Neural cell (in vitro differentiated cells): ENCODE results near the gene CXorf66. TPM values are rescaled to one million over a fixed set of nuclear protein-coding genes. Genes with fewer than 3 reads are reported as not detected.

Experiments
- H2AFZ ChIP-seq: fragments of 200-600, 300-800 bp; sonication (generic), shearing (Covaris generic); 2 replicates; pipeline ENCODE4 v1.6.0; 2014; ENCODE audit warnings: low read depth, mild to moderate bottlenecking, antibody characterized with exemption, low read length, moderate library complexity
- H3F3A ChIP-seq: fragments of 200-600 bp; shearing (Covaris generic); 2 replicates; pipeline ENCODE4 v1.6.1; 2016; ENCODE audit warnings: mild to moderate bottlenecking, moderate library complexity, mixed read lengths, antibody characterized with exemption, low read length; ENCODE audit not compliant: insufficient read depth, poor library complexity, severe bottlenecking
- H3K27ac ChIP-seq: fragments of 200-600, 300-800 bp; sonication (generic), shearing (Covaris generic); 2 replicates; pipeline ENCODE4 v1.5.1; 2014; ENCODE audit warnings: mild to moderate bottlenecking, low read length, moderate library complexity
- H3K27me3 ChIP-seq: fragments of 300-800, 200-600 bp; sonication (generic), shearing (Covaris generic); 2 replicates; pipeline ENCODE4 v1.6.0; 2014; ENCODE audit warnings: mild to moderate bottlenecking, low read depth, low read length, moderate library complexity; ENCODE audit not compliant: insufficient read depth
- H3K36me3 ChIP-seq: fragments of 300-800, 200-600 bp; sonication (generic), shearing (Covaris generic); 2 replicates; pipeline ENCODE4 v1.5.1; 2014; ENCODE audit warnings: mild to moderate bottlenecking, antibody characterized with exemption, low read length, moderate library complexity; ENCODE audit not compliant: insufficient read depth
- H3K4me2 ChIP-seq: fragments of 300-800, 200-600 bp; sonication (generic), shearing (Covaris generic); 2 replicates; pipeline ENCODE4 v1.6.0; 2014; ENCODE audit warnings: mild to moderate bottlenecking, low read length
- H3K4me3 ChIP-seq: fragments of 300-800, 200-600 bp; sonication (generic), shearing (Covaris generic); 2 replicates; pipeline ENCODE4 v1.5.1; 2014; ENCODE audit warnings: mild to moderate bottlenecking, low read length, moderate library complexity
- H3K79me2 ChIP-seq: fragments of 200-600 bp; shearing (Covaris generic); replicated peaks from 2 replicates; pipeline ENCODE4 v1.6.0; 2014; ENCODE audit warnings: mild to moderate bottlenecking, low read length, moderate library complexity; ENCODE audit not compliant: insufficient read depth
- H3K9ac ChIP-seq: fragments of 300-800, 200-600 bp; sonication (generic), shearing (Covaris generic); 2 replicates; pipeline ENCODE4 v1.6.1; 2016; ENCODE audit warnings: mild to moderate bottlenecking, low read length, mixed read lengths
- H3K9me2 ChIP-seq: fragments of 200-600 bp; shearing (Covaris generic); 2 replicates; pipeline ENCODE4 v1.6.1; 2016; ENCODE audit warnings: mild to moderate bottlenecking, low read length, mixed read lengths; ENCODE audit not compliant: insufficient read depth
- H3K9me3 ChIP-seq: fragments of 200-600, 300-800 bp; sonication (generic), shearing (Covaris generic); 2 replicates; pipeline ENCODE4 v1.6.1; 2016; ENCODE audit warnings: mild to moderate bottlenecking, mixed run types, low read length, moderate library complexity, mixed read lengths
- H4K20me1 ChIP-seq: fragments of 200-600 bp; shearing (Covaris generic); 2 replicates; pipeline ENCODE4 v1.6.1; 2016; ENCODE audit warnings: mild to moderate bottlenecking, mixed run types; ENCODE audit not compliant: insufficient read depth
- EP300 ChIP-seq: fragments of 450-650 bp; conservative IDR thresholded peaks from 2 replicates; pipeline ENCODE4 v1.6.1; 2014; ENCODE audit warnings: antibody characterized with exemption, mild to moderate bottlenecking, moderate library complexity; ENCODE audit not compliant: poor library complexity, severe bottlenecking
- EZH2 ChIP-seq: fragments of 200-600, 300-800 bp; shearing (Covaris generic), sonication (generic); IDR thresholded peaks from 2 replicates; pipeline ENCODE4 v1.6.1; 2014; ENCODE audit warnings: antibody characterized with exemption, low read length, borderline replicate concordance, mild to moderate bottlenecking; ENCODE audit not compliant: insufficient read depth, poor library complexity, severe bottlenecking
- MXI1 ChIP-seq: fragments of 450-650 bp; conservative IDR thresholded peaks from 2 replicates; pipeline ENCODE4 v1.6.1; 2014; ENCODE audit warnings: antibody characterized with exemption, mild to moderate bottlenecking; ENCODE audit not compliant: poor library complexity, severe bottlenecking
- POLR2AphosphoS5 ChIP-seq: IDR thresholded peaks from 2 replicates; pipeline ENCODE4 v1.6.1; 2012
- RAD21 ChIP-seq: fragments of 450-650 bp; conservative IDR thresholded peaks from 2 replicates; pipeline ENCODE4 v1.6.1; 2014; ENCODE audit warnings: antibody characterized with exemption, mild to moderate bottlenecking, moderate library complexity
- SMC3 ChIP-seq: fragments of 450-650 bp; conservative IDR thresholded peaks from 2 replicates; pipeline ENCODE4 v1.6.1; 2014; ENCODE audit warnings: antibody characterized with exemption, mild to moderate bottlenecking, moderate library complexity; ENCODE audit not compliant: poor library complexity
- TAF1 ChIP-seq: IDR thresholded peaks from 2 replicates; pipeline ENCODE4 v1.6.1; 2012; ENCODE audit warnings: low read depth
- polyA plus RNA-seq: library from polyadenylated mRNA; depleted of rRNA; stranded (reverse); fragments of >200 nt; gene quantifications from 2 replicates; pipeline ENCODE4 v1.2.3, GENCODE V29; 2014
- TF ChIP-seq, protein P1 (sequence below): IDR thresholded peaks from 2 replicates; pipeline ENCODE4 v1.6.1; 2012; ENCODE audit warnings: borderline replicate concordance
- TF ChIP-seq, protein P2 (sequence below): fragments of 450-650 bp; IDR thresholded peaks from 2 replicates; pipeline ENCODE4 v1.5.1; 2014; ENCODE audit warnings: antibody characterized with exemption, mild to moderate bottlenecking, moderate library complexity; ENCODE audit not compliant: poor library complexity, severe bottlenecking

CXorf66 gene
- polyA plus RNA-seq, 1 donor from 2014 or later, result not detected

- H3F3A ChIP-seq, result no peaks in the 10 kb centered on the region
- TF ChIP-seq MXI1 (no peak), POLR2AphosphoS5 (no peak), SMC3 (no peak), RAD21 (no peak), EZH2 (no peak), TAF1 (no peak), EP300 (no peak)
- TF ChIP-seq, protein P1, sequence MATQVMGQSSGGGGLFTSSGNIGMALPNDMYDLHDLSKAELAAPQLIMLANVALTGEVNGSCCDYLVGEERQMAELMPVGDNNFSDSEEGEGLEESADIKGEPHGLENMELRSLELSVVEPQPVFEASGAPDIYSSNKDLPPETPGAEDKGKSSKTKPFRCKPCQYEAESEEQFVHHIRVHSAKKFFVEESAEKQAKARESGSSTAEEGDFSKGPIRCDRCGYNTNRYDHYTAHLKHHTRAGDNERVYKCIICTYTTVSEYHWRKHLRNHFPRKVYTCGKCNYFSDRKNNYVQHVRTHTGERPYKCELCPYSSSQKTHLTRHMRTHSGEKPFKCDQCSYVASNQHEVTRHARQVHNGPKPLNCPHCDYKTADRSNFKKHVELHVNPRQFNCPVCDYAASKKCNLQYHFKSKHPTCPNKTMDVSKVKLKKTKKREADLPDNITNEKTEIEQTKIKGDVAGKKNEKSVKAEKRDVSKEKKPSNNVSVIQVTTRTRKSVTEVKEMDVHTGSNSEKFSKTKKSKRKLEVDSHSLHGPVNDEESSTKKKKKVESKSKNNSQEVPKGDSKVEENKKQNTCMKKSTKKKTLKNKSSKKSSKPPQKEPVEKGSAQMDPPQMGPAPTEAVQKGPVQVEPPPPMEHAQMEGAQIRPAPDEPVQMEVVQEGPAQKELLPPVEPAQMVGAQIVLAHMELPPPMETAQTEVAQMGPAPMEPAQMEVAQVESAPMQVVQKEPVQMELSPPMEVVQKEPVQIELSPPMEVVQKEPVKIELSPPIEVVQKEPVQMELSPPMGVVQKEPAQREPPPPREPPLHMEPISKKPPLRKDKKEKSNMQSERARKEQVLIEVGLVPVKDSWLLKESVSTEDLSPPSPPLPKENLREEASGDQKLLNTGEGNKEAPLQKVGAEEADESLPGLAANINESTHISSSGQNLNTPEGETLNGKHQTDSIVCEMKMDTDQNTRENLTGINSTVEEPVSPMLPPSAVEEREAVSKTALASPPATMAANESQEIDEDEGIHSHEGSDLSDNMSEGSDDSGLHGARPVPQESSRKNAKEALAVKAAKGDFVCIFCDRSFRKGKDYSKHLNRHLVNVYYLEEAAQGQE, result no peak
- TF ChIP-seq, protein P2, sequence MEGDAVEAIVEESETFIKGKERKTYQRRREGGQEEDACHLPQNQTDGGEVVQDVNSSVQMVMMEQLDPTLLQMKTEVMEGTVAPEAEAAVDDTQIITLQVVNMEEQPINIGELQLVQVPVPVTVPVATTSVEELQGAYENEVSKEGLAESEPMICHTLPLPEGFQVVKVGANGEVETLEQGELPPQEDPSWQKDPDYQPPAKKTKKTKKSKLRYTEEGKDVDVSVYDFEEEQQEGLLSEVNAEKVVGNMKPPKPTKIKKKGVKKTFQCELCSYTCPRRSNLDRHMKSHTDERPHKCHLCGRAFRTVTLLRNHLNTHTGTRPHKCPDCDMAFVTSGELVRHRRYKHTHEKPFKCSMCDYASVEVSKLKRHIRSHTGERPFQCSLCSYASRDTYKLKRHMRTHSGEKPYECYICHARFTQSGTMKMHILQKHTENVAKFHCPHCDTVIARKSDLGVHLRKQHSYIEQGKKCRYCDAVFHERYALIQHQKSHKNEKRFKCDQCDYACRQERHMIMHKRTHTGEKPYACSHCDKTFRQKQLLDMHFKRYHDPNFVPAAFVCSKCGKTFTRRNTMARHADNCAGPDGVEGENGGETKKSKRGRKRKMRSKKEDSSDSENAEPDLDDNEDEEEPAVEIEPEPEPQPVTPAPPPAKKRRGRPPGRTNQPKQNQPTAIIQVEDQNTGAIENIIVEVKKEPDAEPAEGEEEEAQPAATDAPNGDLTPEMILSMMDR, result no peak
Measured at GRCh38 chrX:139931646-139932072, 33.7 kb downstream of the CXorf66 start.

GRCh38 chrX:139930916-139931645, 34.2 kb downstream of the CXorf66 start:
- no peaks in the 10 kb centered on the region for H4K20me1 ChIP-seq

More at GRCh38 chrX:139931646-139932072, 33.7 kb downstream of the CXorf66 start:
- Histone ChIP-seq H3K9ac (peak overlapping the region; percentile 79), H3K9me2 (no peaks in the 10 kb centered on the region), H3K4me2 (no peak overlapping the region), H3K4me3 (peak overlapping the region; percentile 77), H3K9me3 (no peaks in the 10 kb centered on the region), H4K20me1 (no peaks in the 10 kb centered on the region), H3K79me2 (peaks cover 38% of the 10 kb centered on the region), H3K27me3 (no peaks in the 10 kb centered on the region), H3K27ac (peak overlapping the region; percentile 55), H2AFZ (no peak overlapping the region), H3K36me3 (no peaks in the 10 kb centered on the region)

More at GRCh38 chrX:139930916-139931645, 34.2 kb downstream of the CXorf66 start:
- peaks cover 39% of the 10 kb centered on the region for H3K79me2 ChIP-seq
- no peak overlapping the region for H2AFZ ChIP-seq
- peak overlapping the region; percentile 59 for H3K4me2 ChIP-seq
- peak overlapping the region; percentile 55 for H3K27ac ChIP-seq
- H3K36me3 ChIP-seq, result no peaks in the 10 kb centered on the region
- peak overlapping the region; percentile 79 for H3K9ac ChIP-seq
- TF ChIP-seq SMC3, result no peak
- no peak for TF ChIP-seq EP300
- TF ChIP-seq POLR2AphosphoS5, result no peak
- no peak for TF ChIP-seq EZH2
- no peak for TF ChIP-seq MXI1
- no peak for TF ChIP-seq TAF1
- TF ChIP-seq, protein P2, result no peak
- TF ChIP-seq, protein P1, result no peak
- no peak for TF ChIP-seq RAD21
- no peaks in the 10 kb centered on the region for H3K27me3 ChIP-seq
- H3K9me2 ChIP-seq, result no peaks in the 10 kb centered on the region
- H3K9me3 ChIP-seq, result no peaks in the 10 kb centered on the region
- H3K4me3 ChIP-seq, result peak overlapping the region; percentile 77
- H3F3A ChIP-seq, result no peaks in the 10 kb centered on the region
